ENCODE measurements around the gene ARSB.

ARSB gene

DNA sequence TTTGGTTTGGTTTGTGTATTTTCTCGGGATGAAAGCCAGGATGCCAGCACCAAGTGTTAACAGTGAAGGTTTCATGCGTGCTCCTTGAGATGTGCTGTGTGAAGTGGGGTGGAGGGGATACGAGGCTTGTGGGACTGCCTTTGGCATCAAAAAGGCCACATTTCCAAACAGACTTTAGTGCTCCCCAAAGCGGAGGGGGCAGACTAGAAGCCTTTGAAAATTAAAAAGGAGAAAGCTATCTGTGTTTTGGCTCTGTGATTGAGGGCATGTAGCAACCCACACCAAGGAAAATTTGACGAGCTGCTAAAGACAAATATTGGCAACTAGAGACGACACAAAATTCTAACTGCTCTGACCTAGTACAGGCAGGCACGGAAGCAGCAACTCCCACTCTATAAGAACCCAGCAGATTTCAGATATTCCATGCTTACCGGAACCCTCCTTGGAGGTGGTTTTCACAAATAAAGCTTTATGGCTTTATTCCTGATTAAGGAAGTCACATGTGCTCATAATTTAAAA lies 154.5 kb downstream of the ARSB start:
- DNase-seq (ENCODE audit: low spot score): no peak

DNA sequence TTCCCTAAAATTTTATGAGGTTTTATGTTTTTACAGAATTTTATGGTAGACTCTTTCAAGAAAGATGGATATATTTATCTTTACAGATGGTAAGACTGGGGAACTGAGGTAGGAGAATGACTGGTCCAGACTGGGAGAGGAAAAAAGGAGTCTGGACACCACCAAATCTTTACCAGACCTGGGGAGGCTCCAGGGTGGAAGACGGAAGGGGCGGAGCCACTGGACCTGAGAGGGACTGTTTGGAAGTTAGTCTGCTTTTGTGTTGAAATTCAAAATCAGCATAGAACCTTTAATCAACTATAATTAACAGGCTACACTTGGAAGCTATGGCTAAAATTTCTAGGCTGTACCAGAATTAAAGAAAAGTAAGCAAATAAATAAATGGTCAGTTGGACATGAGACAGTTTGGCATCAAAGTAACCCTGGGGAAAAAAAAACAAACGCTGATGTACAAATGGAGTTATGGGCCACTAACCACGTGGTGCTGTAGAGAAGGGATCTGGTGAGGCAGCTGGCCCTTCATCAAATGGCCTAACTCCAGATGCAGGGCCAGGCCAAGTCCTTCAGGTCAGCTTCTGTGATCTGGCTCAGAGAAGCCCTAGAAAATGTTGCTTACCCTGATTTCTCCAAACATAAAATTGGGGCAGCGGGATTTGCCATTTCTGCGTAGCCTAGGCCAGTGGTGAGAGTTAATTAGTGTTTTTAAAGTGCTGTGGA lies 155.1 kb downstream of the ARSB start:
- DNase-seq (ENCODE audit: low spot score): peak; percentile 53

DNA sequence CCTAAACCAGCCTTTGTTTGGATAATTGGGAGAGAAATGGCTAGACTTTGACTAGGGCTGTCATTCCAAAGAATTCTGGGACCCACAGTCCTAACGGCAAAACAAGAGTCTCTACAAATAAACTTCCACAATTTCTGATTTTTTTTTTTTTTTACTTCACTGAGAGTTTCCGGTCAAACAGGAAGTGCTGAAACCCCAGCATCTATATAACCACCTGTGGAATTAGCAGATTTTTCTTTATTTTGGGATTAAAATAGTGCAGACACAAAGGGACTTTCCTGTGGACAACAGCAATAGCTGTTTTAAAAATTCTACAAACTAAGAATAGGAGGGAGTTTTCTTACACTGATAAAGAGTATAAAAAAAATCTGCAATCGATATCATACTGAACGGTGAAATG lies 157.4 kb downstream of the ARSB start:
- no peak for DNase-seq (ENCODE audit: low spot score)

DNA sequence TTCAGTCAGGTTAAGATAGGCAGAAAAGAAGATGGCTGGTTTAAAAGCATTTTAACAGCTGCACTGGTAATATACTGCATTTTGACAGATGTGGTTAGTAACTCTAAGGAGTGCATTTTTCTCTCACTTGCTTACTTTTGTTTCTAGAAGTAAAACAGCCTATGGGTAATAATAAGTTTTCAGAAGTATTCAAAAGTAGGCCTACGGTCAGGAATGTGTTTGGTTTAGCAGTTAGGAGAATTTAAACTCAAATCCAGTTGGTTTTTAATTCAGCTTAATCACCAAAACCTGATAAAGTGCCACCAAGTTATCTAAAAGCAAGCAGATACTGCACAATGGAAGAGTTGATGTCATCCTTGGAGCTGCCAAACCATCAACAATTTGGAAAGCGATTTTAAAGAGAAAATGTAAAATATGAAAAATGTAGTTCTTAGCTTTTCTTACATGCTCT lies 160.3 kb downstream of the ARSB start:
- DNase-seq (ENCODE audit: low spot score): peak; percentile 40

DNA sequence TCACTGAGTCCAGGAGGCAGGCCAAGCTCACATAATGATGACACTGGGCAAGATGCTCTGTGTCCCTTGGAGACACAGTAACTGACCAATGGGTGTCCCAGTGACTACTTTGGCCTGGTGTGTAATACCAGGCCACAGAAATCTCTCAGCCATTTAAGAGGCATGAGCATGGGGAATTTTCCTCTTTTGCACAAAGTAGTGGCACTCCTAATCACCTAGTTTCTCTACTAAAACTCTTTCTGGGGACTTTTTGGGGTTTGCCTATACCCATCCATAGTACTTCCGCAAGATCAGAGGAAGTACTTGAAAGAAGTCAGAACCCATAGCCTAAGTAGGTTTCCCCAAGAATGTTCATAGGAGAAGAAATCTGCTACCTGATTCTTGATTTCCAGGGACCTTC lies 161.9 kb downstream of the ARSB start:
- no peak for DNase-seq (ENCODE audit: low spot score)

DNA sequence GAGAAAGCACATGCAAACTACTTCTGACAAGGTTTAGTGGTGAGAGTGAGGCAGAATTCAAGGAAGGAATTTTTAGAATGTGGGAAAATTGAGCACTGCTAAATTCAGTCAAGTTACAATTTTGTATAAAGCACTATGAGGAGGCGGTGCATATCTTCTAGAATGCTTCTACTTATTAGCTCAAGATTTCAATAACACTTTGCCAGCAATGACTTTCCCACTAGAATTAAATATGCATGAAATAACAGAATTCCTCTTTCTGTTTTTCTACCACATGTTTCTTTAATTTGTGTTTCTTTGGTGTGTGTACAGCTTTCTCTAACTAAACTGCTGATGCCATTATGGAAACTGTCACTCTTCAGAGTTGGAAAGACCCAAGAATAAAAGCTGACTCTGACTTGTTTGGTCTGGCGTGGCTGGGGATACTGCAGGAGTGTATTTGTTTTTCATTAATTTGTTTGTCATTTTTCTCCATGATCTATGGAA lies 163.5 kb downstream of the ARSB start:
- DNase-seq (ENCODE audit: low spot score): no peak

DNA sequence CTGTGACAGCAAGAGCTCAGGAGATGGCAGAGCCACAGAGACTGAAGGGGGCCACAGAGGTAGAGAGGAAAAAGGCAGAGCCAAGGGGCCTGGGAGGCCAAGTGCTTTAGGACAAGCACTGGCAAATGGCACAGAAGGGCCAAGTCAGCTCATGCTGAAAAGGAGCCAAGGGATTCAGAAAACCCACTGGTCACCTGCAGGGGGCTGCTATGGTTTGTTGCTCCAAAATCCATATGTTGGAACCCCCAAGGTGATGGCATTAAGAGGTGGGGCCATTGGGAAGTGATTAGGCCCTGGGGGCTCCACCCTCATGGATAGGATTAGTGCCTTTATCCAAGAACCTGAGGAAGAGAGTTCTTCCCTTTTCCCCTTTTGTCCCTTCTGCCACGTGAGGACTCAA lies 165.4 kb downstream of the ARSB start:
- DNase-seq (ENCODE audit: low spot score): no peak

DNA sequence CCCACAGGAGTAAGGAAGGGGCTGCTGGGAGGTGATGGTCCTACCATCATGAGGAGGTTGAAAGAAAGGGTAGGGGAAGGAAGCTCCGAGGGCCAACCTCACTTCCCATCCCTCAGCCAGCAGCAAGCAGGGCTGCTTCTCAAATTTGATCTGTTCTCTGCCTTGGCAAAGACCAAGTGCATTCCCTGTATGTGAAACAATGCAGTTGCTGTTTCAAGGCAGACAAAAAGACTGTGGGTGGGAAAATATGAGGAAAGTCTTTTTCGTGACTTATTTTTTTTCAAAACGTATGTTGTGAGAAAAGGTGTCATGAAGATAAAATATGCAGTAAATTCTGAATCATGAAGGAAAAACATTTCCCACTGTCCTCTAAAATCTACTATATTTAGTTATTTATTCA lies 165.9 kb downstream of the ARSB start:
- DNase-seq (ENCODE audit: low spot score): no peak

DNA sequence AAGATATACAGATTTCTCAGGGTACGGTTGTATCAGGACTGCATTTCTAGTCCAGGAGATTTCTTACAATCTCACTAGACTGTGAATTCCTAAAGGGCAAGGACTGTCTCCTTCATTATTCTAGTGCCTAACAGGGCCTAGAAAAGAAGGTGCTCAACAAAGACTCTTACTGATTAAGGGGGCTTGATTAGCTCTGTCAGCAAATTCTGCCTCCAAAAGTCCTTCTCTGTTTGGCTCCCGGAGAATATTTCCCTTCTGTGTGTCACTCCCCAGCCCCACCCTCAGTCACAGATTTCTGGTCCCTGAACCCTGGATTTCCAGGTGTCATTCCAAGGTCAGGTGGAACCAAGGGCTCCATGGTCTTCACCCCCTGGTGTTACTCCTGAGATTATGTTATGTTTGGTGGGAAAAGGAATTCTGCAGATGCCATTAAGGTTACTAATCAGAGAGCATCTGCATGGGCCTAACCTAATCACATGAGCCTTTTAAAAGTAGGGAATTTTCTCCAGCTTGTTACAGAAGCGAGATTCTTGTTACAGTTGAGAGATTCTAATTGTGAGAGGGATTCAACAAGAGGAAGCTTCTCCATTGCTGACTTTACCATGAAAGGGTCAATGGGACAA lies 168.9 kb downstream of the ARSB start:
- no peak for DNase-seq (ENCODE audit: low spot score)

DNA sequence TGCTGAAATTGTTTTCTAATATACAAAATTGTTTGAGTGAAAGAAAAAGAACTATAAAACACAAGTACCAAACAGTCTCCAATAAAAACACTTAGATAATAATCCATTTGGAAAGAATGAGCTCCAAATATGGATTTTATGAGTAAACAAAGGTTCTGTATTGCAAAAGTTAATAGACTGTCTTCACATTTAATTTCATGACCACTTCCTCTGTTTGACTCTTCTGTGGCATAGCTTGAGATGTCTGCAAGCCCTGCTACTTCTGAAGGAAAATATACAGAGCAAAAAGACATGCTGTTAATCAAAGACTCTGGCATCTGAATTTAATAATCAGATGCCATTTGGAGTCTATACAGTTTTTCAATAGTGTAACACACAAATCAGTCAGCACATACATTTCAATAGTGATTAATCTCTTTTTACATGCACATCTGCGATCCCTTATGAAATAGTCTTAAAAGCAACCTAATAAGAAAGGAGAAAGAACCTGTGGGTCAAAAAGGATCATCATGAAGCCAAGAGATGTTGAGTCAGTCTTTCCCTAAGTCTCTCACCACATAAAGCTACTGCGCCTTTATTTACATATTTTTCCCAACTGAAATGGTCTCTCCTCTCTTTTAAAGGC lies 171.1 kb downstream of the ARSB start:
- no peak for DNase-seq (ENCODE audit: low spot score)

DNA sequence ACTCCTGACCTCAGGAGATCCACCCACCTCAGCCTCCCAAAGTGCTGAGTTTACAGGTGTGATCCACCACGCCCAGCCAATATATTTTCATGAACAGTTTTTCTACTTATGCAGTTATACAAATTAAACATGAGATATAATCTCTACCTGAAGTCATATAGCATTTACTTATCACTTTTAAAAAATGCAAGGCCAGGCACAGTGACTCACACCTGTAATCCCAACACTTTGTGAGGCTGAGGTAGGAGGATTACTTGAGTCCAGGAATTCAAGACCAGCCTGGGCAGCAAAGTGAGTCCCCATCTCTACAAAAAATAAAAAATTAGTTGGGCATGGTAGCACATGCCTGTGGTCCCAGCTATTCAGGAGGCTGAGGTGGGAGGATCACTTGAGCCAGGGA lies 171.8 kb downstream of the ARSB start:
- no peak for DNase-seq (ENCODE audit: low spot score)

DNA sequence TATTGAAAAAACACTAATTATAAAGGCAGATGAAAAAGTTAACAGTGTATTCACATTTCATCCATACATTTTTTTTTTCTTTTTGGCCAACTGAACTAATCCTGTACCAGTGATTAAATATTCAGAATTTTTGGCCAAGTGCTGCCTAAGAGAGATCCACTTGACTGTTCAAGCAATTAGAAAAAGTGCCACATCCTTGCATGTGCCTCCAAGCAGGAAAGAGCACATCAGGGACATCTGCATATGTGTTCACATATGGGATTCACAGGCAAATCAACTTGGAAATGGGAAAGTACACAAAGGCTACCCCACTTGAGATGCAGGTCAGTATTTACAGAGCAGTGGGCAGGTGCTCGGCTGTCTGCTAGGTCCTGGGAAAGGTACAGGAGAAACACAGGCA lies 173.2 kb downstream of the ARSB start:
- no peak for DNase-seq (ENCODE audit: low spot score)

DNA sequence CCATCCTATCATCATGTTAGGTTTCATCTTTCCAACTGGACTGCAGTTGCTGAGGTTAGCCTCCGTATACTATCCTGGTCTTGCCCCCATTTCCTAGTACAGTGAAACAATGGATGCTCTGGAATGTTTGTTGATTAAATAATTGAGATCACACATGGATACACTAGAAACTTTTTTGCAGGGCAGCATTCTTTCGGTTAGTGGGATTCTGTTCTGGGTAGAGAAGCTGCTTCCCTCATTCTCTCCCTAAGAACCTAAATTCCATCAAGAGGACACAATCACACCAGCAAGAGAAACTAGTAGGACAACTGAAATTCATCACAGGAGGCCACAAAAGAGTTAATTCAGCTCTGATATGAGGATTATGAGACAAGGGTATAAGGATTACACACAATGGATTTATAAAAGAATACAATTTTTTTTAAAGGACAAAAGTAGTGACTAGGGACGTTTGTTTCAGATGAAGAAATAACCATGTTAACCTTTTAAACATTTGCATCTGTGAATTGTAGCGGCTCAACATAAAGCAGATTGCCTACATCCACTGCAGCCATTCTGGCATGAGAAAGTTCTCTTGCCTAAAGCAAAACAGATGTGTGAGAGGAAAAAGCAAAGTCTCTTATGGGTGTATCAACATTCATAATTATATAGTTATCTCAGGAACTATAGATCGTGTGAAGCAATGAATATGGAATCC lies 173.8 kb downstream of the ARSB start:
- DNase-seq (ENCODE audit: low spot score): no peak

DNA sequence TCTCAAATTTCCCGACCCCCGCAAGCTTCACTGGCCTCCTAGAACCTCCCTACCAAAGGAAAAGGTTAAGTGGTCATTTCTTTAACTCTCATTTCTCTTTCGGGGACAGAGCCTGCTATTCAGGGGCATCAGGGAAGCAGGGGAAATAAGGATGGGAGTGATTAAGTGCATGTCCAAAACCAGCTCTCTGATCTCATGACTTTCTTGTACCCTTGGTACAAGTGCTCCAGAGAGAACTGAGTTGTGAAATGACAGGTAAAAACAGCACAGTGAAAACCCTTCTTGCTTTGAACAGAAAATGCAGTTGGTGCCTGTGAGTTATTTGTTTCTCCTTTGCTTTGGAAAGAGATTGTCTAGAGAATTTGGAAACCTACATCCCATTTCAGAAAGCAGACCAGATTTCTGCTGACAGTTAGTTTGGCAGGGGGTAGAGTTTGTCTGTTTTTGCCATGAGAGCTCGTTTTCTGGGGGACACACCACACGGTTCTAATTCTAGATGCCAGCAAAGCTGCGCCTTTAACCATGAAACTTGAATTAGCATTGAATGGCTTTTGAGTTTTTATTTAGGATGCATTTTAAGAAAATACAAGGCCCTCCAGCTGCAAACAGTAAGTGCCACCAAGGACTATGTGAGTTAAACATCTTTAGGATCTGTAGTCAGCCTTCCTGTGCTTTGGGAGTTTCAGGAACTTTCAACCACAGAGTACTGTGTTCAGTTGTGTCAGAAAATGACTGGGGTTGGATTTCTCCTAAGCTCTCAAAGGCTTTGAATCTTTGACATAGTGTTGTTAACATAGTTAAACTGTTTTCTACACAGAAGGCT lies 174.8 kb downstream of the ARSB start:
- DNase-seq (ENCODE audit: low spot score): no peak

DNA sequence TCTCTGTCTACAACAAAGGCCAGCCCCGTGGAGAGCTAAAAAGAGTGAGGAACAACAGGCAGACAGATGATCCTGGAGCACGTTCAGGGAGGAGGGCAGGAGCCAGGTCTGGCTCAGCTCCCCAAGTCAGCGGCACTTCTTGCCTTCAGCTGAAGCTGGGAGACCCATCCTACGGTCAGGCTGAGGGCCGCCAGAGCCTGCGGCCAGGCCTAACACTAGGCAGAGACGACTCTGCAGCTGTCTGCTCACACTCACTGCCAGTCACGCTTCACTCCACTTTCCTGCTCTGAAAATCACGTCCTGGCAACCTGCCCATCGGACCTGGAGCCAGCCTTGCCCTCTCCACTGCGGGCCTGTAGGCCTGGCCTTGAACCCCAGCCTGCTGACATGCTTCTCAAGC lies 175.7 kb downstream of the ARSB start:
- no peak for DNase-seq (ENCODE audit: low spot score)

DNA sequence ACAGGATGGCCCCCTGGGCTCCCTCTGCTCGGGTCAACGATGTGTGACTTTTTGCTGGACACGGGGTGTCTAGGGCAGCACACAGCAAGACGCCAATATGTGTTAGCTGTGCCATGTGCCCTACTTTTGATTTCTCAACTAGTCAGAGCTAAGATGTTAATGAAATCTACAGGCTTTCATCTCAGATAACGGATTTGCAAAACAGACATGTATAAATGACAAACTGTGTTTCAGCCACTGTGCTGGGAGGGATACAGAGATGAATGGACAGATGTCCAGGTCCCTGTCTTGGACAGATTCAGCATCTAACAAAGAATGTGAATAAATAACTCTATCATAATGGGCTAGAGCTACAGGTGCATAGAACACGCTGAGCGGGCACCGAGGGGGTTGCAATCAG lies 176.3 kb downstream of the ARSB start:
- DNase-seq (ENCODE audit: low spot score): no peak

DNA sequence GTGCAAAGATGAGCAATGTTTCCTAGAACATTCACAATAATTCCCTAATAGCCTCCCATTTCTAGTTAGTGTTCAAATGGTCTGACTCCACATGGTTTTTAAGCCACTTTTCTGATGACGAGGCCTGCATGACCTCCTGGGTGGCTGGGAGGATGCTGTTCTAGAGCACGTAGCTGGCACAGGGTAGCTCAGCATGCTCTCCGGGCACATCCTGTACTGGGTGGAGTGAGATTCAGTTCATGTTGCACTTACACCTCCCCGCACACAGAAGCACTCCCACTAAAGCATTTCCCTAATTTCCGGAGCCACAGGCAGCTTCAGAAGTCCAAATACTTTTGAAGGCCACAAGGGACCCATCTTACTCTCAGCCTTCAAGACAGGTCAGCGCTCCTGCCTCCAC lies 176.7 kb downstream of the ARSB start:
- DNase-seq (ENCODE audit: low spot score): no peak

DNA sequence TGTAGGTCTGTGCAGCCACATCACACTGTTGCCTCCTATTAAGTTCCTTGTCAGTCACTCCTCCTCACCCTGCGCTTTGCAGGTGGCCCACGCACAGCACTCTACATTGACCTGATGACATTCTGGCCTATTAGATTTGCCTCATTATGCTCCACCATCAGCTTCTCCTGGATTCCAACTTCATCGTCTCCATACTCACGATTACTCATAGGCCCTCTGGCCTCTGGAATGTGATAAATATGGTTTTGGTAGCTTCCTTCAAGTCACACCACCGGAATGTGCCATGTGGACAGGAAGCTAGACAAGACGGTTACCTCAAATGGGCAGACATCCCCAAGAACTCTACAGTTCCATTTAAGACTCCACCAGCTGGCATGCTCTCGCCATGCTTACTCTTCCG lies 178.6 kb downstream of the ARSB start:
- peak; percentile 87 for DNase-seq (ENCODE audit: low spot score)

DNA sequence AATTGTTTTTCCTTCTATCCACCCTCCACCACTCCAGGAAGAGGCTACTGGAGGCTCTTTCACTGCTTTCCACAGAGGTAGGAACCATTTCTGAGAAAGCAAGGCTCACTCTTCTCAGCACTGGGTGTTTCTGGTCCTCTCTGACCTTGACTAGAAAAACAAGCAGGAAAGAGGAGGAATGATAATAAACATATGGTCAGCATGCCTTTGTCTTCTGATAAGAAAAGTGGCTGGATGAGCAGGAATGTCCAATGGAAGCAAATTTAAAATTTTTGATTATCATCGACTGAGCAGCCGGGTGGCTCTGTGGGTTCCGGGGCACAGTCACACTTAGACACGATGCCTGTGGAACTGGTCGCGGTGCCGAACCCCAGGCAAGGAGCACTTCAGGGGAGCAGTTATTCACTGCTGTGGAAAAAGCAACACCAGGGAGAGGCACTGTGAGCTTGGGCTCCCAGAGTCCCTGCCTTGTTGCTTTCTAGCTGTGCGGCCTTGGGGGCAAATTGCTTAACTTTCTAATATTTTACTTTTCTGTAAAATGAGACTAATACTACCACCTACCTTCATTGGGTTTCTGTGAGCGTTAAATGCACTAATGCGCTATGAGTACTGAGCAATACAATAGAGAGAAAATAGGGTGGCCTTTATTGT lies 179.5 kb downstream of the ARSB start:
- no peak for DNase-seq (ENCODE audit: low spot score)

DNA sequence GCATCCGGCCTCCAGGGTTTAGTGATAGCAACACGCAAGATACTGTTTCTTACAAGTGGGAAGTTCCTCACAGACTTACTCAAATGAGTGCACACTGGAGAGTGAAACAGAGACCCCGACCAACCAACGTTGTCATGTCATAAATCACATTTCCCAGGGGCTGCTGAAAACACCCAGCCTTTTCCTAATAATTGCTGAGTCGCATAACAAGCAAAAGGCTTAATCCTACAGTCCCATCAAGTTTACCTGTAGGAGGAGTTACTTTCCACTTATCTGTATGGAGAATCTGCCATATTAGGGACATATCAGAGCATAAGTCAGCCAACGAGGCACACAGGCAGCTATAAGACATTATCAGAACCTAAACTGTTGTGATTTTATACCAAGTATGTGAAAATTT lies 180.1 kb downstream of the ARSB start:
- no peak for DNase-seq (ENCODE audit: low spot score)

DNA sequence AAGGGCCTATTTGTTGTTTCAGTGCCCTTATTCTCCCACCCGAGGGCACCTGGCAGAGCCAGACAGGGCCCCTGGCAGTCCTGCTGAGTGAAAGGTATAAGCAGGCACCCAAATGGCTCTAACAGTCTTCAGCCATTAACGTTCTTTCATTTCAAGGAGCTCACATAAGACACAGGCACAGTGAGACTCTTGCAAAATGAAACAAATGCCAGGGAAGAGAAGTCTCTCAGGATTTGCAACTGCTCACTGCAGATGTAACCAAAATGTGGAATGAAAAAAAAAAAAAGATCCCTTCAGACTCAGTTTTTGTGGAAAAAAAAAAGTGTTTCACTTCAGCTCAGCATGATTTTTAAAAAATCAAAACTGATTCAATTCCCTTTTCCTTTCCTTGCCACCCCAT lies 181.2 kb downstream of the ARSB start:
- DNase-seq (ENCODE audit: low spot score): no peak
